Thyroid gland (tissue), 4 donors: ENCODE results near the gene PTGES.

Source experiments
- CTCF ChIP-seq, 6 experiments: fragments of 200-600 bp in 3 of 6; fragments of 450-650 bp in 3 of 6; sonication (generic) in 3 of 6; IDR thresholded peaks; one replicate each; pipeline ENCODE4 v1.5.1; 2016 to 2019; ENCODE audit warnings: antibody characterized with exemption in 6 of 6, mild to moderate bottlenecking in 2 of 6, inconsistent platforms in 1 of 6, moderate library complexity in 1 of 6
- POLR2A ChIP-seq, 2 donors: fragments of 450-650 bp; IDR thresholded peaks; one replicate each; pipeline ENCODE4 v1.6.1; 2017; ENCODE audit warnings: antibody characterized with exemption in 2 of 2, mild to moderate bottlenecking in 2 of 2, moderate library complexity in 1 of 2

- TF ChIP-seq CTCF (IDR thresholded peaks at IDR 0.05) (no peak), POLR2A (IDR thresholded peaks at IDR 0.05) (peak in 1 of 2 donors; percentile 22)
Observed at GRCh38 chr9:129698254-129698757, 54.5 kb downstream of the PTGES start.
